K562 (cell line): Measurements from ENCODE around the gene YES1. TPM values are rescaled to one million over a fixed set of nuclear protein-coding genes. Genes with fewer than 3 reads are reported as not detected.

ENCODE experiments used
- CHD1 ChIP-seq: fragments of 200-600 bp; sonication (generic); IDR thresholded peaks from one replicate; pipeline ENCODE4 v1.6.1; 2012; ENCODE audit warnings: mild to moderate bottlenecking, moderate library complexity, low read length, inconsistent platforms
- ID3 ChIP-seq, 2 experiments: fragments of 250-450 bp in 1 of 2; fragments of 450-650 bp in 1 of 2; sonication (Bioruptor Pico) in 1 of 2; IDR thresholded peaks; 2 replicates each; pipeline versions ENCODE4 v1.6.1 to v1.8.0; 2016 to 2021; ENCODE audit warnings: mild to moderate bottlenecking in 2 of 2, moderate library complexity in 2 of 2, missing compliant biosample characterization in 1 of 2, missing genetic modification characterization in 1 of 2
- KDM2B ChIP-seq: fragments of 250-450 bp; sonication (Bioruptor Pico); IDR thresholded peaks from 2 replicates; pipeline ENCODE4 v1.8.0; 2021; ENCODE audit warnings: mild to moderate bottlenecking, moderate library complexity
- MAX ChIP-seq: sonication (generic); formaldehyde crosslinking; IDR thresholded peaks from 2 replicates; pipeline ENCODE4 v1.9.0; 2022; ENCODE audit warnings: mild to moderate bottlenecking, missing genetic modification reagents
- MTF1 ChIP-seq: fragments of 250-450 bp; sonication (Bioruptor Pico); IDR thresholded peaks from 2 replicates; pipeline ENCODE4 v1.9.0; 2021; ENCODE audit warnings: moderate library complexity, mild to moderate bottlenecking, inconsistent platforms, borderline replicate concordance
- NKRF ChIP-seq: fragments of 450-650 bp; IDR thresholded peaks from 2 replicates; pipeline ENCODE4 v1.6.1; 2016; ENCODE audit warnings: borderline replicate concordance
- NR4A1 ChIP-seq, 2 experiments: fragments of 250-450 bp in 1 of 2; fragments of 450-650 bp in 1 of 2; sonication (Bioruptor Pico) in 1 of 2; IDR thresholded peaks; 2 replicates each; pipeline versions ENCODE4 v1.4.0 to v1.6.1; 2016 to 2020; ENCODE audit warnings: mild to moderate bottlenecking in 2 of 2, missing compliant biosample characterization in 1 of 2, missing genetic modification characterization in 1 of 2, moderate library complexity in 1 of 2
- NUFIP1 ChIP-seq: fragments of 450-650 bp; IDR thresholded peaks from 2 replicates; pipeline ENCODE4 v1.6.1; 2018; ENCODE audit not compliant: partially characterized antibody
- PCBP1 ChIP-seq: fragments of 200-400 bp; formaldehyde crosslinking; IDR thresholded peaks from 2 replicates; pipeline ENCODE4 v1.6.1; 2018; ENCODE audit warnings: mild to moderate bottlenecking, low read depth, low read length; ENCODE audit not compliant: poor library complexity, severe bottlenecking
- SRSF3 ChIP-seq: fragments of 200-400 bp; formaldehyde crosslinking; IDR thresholded peaks from 2 replicates; pipeline ENCODE4 v1.6.1; 2016; ENCODE audit warnings: mild to moderate bottlenecking, low read length, moderate library complexity; ENCODE audit not compliant: insufficient read depth
- TAF9B ChIP-seq: fragments of 450-650 bp; IDR thresholded peaks from 2 replicates; pipeline ENCODE4 v1.6.1; 2018; ENCODE audit warnings: mild to moderate bottlenecking; ENCODE audit not compliant: partially characterized antibody
- ZNF12 ChIP-seq: sonication (generic); formaldehyde crosslinking; IDR thresholded peaks from 2 replicates; pipeline ENCODE4 v1.4.0; 2020; ENCODE audit warnings: mild to moderate bottlenecking, missing genetic modification reagents
- ZNF175 ChIP-seq: fragments of 200-800 bp; sonication (Bioruptor generic); IDR thresholded peaks from 2 replicates; pipeline ENCODE4 v1.6.1; 2016; ENCODE audit warnings: low read depth, mild to moderate bottlenecking, missing genetic modification characterization, missing compliant biosample characterization
- polyA plus RNA-seq, 8 experiments: library from polyadenylated mRNA; depleted of rRNA in 4 of 8; stranded (reverse) in 5 of 8; unstranded in 3 of 8; fragments of >200 nt; fragmentation: Nextera tagmentation in 2 of 8; fragmentation: Illumina TruSeq in 1 of 8; extraction: Ambion mirVana in 2 of 8; extraction: Trizol in 1 of 8; gene quantifications; 2 replicates each; pipeline versions ENCODE4 v1.2.1 to v1.2.3, GENCODE V29; 2011 to 2014; ENCODE audit warnings: inconsistent platforms in 1 of 8, missing spikeins in 1 of 8
- total RNA-seq, 7 experiments: library from RNA; depleted of rRNA in 6 of 7; stranded (reverse); fragments of >200 nt in 6 of 7; fragmentation: Illumina TruSeq in 2 of 7; extraction: Trizol in 2 of 7; gene quantifications; 2 replicates each; pipeline versions ENCODE4 v1.2.1 to v1.2.3, GENCODE V29; 2011 to 2021; ENCODE audit warnings: low replicate concordance in 1 of 7
- TF ChIP-seq, protein P1 (sequence below): fragments of 250-450 bp; sonication (Bioruptor Pico); IDR thresholded peaks from 2 replicates; pipeline ENCODE4 v1.8.0; 2022; ENCODE audit warnings: moderate library complexity, mild to moderate bottlenecking, inconsistent platforms

Gene YES1
- total and polyA plus RNA-seq, 9 of the 15 experiments (the other 6 are each of a cell fraction or from before 2014, with no cell fraction given): 37.2 to 115 (median 77.7) TPM

GRCh38 chr18:811182-811891, 705 bp downstream of the YES1 start (continued):
- TF ChIP-seq ZNF12 (CRISPR knock-in tag) (0 out of 2 replicates have a peak, but pooled peaks have one; percentile 35), TAF9B (no peak), NKRF (peak; percentile 64), SRSF3 (no peak), PCBP1 (no peak), NR4A1 (CRISPR knock-in tag; IDR thresholded peaks at IDR 0.05) (no peak), NR4A1 (tag; IDR thresholded peaks at IDR 0.05) (no peak), ID3 (CRISPR knock-in tag; IDR thresholded peaks at IDR 0.05) (no peak), ID3 (tag; IDR thresholded peaks at IDR 0.05) (no peak), MTF1 (CRISPR knock-in tag) (no peak), MAX (CRISPR knock-in tag) (no peak), NUFIP1 (no peak), CHD1 (peak; percentile 90), ZNF175 (CRISPR knock-in tag) (no peak), KDM2B (CRISPR knock-in tag) (no peak)
- TF ChIP-seq, protein P1, sequence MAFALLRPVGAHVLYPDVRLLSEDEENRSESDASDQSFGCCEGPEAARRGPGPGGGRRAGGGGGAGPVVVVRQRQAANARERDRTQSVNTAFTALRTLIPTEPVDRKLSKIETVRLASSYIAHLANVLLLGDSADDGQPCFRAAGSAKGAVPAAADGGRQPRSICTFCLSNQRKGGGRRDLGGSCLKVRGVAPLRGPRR (CRISPR knock-in tag): no peak
